Endothelial cell (in vitro differentiated cells): ENCODE results near the gene ABCB11. TPM values are rescaled to one million over a fixed set of nuclear protein-coding genes. Genes with fewer than 3 reads are reported as not detected.

Source experiments
- DNase-seq: peaks from one replicate; pipeline ENCODE4 v3.0.0; 2021; ENCODE audit warnings: low spot score
- H3K27ac Mint-ChIP-seq: one replicate; pipeline ENCODE4 v1.8.0; 2021; ENCODE audit warnings: mixed read lengths, inconsistent platforms; ENCODE audit not compliant: unreplicated experiment
- H3K27me3 Mint-ChIP-seq: one replicate; pipeline ENCODE4 v1.8.0; 2021; ENCODE audit warnings: mild to moderate bottlenecking, moderate library complexity, mixed read lengths, inconsistent platforms; ENCODE audit not compliant: unreplicated experiment
- H3K36me3 Mint-ChIP-seq: one replicate; pipeline ENCODE4 v1.8.0; 2021; ENCODE audit warnings: mild to moderate bottlenecking, low read depth, mixed read lengths, inconsistent platforms; ENCODE audit not compliant: unreplicated experiment
- H3K4me1 Mint-ChIP-seq: one replicate; pipeline ENCODE4 v1.8.0; 2021; ENCODE audit warnings: mild to moderate bottlenecking, mixed read lengths, inconsistent platforms; ENCODE audit not compliant: unreplicated experiment
- H3K4me3 Mint-ChIP-seq: one replicate; pipeline ENCODE4 v1.8.0; 2021; ENCODE audit warnings: mild to moderate bottlenecking, mixed read lengths, inconsistent platforms; ENCODE audit not compliant: unreplicated experiment
- H3K9me3 Mint-ChIP-seq: one replicate; pipeline ENCODE4 v1.8.0; 2021; ENCODE audit warnings: mixed read lengths, inconsistent platforms; ENCODE audit not compliant: unreplicated experiment
- CTCF ChIP-seq: fragments of 200-600 bp; sonication (generic); IDR thresholded peaks from one replicate; pipeline ENCODE4 v1.5.0; 2021; ENCODE audit warnings: antibody characterized with exemption; ENCODE audit not compliant: unreplicated experiment
- total RNA-seq: library from RNA; stranded (reverse); fragmentation: NEBNext Ultra II Directional; extraction: Animal tissue kit (Norgen Biotek cat#: 25700); gene quantifications from one replicate; pipeline ENCODE4 v1.2.1, GENCODE V29; 2021; ENCODE audit not compliant: unreplicated experiment

Gene ABCB11
- total RNA-seq, 1 donor from 2014 or later = 1.9 TPM

- no peaks in the 10 kb centered on the region for H3K9me3 Mint-ChIP-seq
- no peaks in the 10 kb centered on the region for H3K36me3 Mint-ChIP-seq
- H3K4me1 Mint-ChIP-seq = peaks cover 4% of the 10 kb centered on the region
- H3K27ac Mint-ChIP-seq = no peak overlapping the region
- no peaks in the 10 kb centered on the region for H3K27me3 Mint-ChIP-seq
- no peak overlapping the region for H3K4me3 Mint-ChIP-seq
- no peak for DNase-seq
- TF ChIP-seq CTCF = no peak
Measured at GRCh38 chr2:169034256-169034655, 3.1 kb upstream of the ABCB11 start.

GRCh38 chr2:169029341-169029740 lies 1.8 kb downstream of the ABCB11 start:
- no peaks in the 10 kb centered on the region for H3K27me3 Mint-ChIP-seq
- H3K4me3 Mint-ChIP-seq = no peak overlapping the region
- no peak for TF ChIP-seq CTCF
- no peak overlapping the region for H3K27ac Mint-ChIP-seq
- H3K4me1 Mint-ChIP-seq = no peaks in the 10 kb centered on the region
- H3K36me3 Mint-ChIP-seq = no peaks in the 10 kb centered on the region
- H3K9me3 Mint-ChIP-seq = no peaks in the 10 kb centered on the region
- no peak for DNase-seq

GRCh38 chr2:169027234-169027633 lies 3.9 kb downstream of the ABCB11 start:
- H3K36me3 Mint-ChIP-seq = no peaks in the 10 kb centered on the region
- TF ChIP-seq CTCF = no peak
- DNase-seq = no peak
- no peak overlapping the region for H3K4me3 Mint-ChIP-seq
- H3K27me3 Mint-ChIP-seq = no peaks in the 10 kb centered on the region
- H3K4me1 Mint-ChIP-seq = no peaks in the 10 kb centered on the region
- H3K9me3 Mint-ChIP-seq = no peaks in the 10 kb centered on the region
- no peak overlapping the region for H3K27ac Mint-ChIP-seq

GRCh38 chr2:169026056-169026455 lies 5.1 kb downstream of the ABCB11 start:
- no peak overlapping the region for H3K4me3 Mint-ChIP-seq
- TF ChIP-seq CTCF = no peak
- H3K27me3 Mint-ChIP-seq = no peaks in the 10 kb centered on the region
- no peaks in the 10 kb centered on the region for H3K9me3 Mint-ChIP-seq
- no peak overlapping the region for H3K27ac Mint-ChIP-seq
- no peaks in the 10 kb centered on the region for H3K36me3 Mint-ChIP-seq
- no peaks in the 10 kb centered on the region for H3K4me1 Mint-ChIP-seq
- no peak for DNase-seq

- Mint-ChIP-seq H3K4me3 (no peak overlapping the region), H3K27ac (no peak overlapping the region), H3K9me3 (no peaks in the 10 kb centered on the region), H3K27me3 (no peaks in the 10 kb centered on the region), H3K4me1 (no peaks in the 10 kb centered on the region), H3K36me3 (no peaks in the 10 kb centered on the region)
- DNase-seq = no peak
- TF ChIP-seq CTCF = no peak
Measured at GRCh38 chr2:169023161-169023560, 8.0 kb downstream of the ABCB11 start.
